ENCODE measurements around the gene CTDSP1. TPM values are rescaled to one million over a fixed set of nuclear protein-coding genes. Genes with fewer than 3 reads are reported as not detected.

The CTDSP1 gene
- total RNA-seq, 1 donor from 2014 or later: 153 TPM

DNA sequence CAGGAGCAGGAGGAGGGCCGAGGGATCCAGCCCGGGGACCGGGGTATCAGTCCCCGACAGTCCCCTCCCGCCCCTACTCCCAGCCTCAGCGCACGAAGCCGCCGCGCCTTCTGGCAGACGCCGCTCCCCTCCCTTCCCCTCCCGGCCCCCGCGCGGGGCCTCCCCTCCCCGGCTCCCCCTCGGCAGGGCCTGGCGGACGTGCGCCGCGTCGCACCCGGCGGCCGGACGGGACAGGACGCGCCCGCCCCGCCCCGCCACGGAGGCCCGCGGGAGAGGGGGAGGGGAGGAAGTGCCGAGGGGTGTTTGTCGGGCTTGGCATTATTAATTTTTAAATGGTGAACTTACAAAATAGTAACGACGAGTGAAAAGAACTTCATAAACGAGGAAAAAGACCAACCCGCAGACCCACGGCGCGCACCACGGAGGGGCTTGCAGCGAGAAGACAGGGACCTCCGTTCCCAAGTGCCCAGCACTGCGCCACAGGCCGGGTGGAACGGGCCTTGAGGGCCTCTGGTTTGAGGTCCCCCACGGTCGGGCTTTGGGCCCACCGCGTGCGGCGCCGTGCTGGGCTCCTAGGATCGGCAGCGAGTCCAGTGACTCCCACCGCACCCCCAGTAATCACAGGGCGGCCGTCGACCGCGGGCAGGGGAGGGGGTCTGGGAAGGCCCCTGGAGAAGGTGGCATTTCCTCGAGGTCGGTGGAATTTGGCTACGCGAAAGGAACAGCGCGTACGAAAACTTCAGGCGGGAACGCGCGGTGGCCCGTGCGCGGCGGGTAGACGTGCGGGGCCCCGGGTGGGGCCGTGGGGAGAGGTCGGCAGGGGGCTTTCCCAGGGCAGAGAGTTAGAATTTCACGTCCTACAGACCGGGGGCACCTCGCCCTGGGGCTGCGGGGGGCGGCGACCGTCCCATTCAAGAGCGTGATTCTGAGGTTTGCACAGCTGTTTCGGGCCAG is 954 bp upstream of the CTDSP1 start:
- DNase-seq (ENCODE audit: low spot score): peak; percentile 91

DNA sequence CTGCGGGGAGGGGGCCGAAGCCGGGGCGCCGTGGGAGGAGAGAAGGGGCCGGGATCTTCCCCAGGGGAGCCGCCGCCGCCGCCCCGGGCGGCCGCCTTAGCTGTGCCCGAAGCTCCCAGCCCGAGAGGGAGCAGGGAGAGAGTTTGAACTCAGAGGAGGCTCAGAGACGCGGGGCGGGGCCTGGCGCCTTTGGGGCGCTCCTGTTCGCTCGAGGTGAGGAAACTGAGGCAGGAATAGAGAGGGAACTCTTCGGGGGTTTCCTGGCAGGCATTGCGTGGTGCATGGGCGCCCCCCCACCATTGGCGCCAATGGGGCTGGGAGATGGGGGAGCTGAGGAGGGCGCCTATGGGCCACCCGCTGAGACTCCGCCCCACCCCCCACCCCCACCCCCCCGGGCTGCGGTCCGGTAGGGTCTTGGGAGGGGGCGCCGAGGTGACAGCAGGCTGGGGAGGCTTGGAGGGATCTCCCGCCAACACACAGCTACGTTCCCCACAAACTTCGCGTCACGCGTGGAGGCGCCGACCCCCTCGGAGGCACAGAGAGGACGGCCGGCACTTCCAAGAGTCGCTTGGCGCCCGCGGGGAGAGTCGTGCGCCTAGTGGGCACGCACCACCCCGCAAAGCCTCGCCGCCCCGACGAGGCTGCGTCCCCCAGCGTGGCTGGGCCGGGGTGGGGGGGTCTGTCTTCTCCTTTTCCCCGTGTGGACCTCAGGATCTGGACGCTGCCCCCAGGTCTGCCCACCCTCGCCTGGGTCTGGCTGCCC is 680 bp downstream of the CTDSP1 start:
- peak; percentile 74 for DNase-seq (ENCODE audit: low spot score)

DNA sequence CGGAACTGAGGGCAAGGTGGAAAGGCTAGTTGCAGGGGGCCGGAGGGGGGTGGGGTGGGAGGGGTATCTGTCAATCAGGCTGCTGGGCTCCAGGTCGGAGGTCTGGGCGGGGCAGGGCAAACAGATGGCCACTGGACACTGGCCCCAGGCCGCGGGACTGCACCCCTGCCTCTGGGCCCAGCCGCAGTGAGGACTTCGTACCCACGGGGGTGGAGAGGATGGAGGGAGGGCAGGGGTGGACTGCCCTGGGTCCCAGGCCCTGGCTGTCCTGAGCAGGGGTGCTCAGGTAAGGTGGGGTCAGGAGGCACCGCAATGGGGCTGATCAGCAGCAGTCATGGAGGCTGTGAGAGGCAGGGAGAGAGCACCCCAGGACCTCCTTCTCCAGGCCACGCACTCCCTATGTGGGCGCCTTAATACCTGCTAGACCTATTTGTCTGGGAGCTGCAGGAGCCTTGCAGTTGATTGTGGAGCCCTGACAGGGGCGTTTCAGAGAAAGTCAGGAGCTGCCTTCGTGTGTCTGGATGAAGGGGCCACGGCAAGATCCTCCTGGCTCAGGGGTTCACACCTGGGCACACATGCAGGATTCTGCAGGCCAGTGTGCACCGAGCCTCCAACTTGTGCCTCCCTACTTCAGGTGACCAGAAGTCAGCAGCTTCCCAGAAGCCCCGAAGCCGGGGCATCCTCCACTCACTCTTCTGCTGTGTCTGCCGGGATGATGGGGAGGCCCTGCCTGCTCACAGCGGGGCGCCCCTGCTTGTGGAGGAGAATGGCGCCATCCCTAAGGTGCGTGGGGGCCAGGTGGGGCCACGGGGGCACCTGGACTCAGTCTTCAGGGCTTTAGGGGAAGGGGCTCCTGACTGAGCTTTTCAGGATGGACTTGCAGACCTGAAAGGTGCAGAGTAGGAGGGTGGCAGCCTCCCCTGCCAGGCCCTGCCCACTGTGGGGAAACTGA is 1.5 kb downstream of the CTDSP1 start:
- no peak for DNase-seq (ENCODE audit: low spot score)

DNA sequence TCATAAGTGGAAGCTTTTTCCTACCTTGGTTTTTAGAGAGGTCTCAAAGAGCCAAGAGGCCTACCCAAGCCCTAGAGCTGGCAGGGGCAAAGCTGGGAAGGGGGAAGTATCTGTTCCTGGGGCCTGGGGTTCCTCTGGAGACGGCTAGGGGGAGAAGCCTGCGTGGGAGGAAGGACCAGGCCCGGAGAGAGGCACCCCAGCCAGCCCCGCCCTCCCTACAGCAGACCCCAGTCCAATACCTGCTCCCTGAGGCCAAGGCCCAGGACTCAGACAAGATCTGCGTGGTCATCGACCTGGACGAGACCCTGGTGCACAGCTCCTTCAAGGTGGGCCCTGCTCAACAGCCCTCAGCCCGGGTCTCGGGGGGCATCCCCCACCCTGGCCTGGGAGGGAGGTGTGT is 2.2 kb downstream of the CTDSP1 start:
- no peak for DNase-seq (ENCODE audit: low spot score)

DNA sequence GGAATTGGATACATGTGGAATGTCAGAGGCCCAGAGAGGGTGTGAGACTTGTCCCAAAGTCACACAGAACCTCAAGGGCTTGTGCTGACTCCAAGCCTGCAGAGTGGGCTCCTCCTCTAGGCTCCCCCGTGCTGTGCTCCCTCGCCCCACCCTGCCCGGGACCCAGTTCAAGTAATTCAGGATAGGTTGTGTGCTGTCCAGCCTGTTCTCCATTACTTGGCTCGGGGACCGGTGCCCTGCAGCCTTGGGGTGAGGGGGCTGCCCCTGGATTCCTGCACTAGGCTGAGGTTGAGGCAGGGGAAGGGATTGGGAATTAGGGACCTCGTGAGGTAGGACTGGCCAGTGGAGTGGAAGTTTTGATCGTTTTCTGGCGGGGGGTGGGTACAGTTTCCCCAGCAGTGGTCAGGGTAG is 2.8 kb downstream of the CTDSP1 start:
- no peak for DNase-seq (ENCODE audit: low spot score)

DNA sequence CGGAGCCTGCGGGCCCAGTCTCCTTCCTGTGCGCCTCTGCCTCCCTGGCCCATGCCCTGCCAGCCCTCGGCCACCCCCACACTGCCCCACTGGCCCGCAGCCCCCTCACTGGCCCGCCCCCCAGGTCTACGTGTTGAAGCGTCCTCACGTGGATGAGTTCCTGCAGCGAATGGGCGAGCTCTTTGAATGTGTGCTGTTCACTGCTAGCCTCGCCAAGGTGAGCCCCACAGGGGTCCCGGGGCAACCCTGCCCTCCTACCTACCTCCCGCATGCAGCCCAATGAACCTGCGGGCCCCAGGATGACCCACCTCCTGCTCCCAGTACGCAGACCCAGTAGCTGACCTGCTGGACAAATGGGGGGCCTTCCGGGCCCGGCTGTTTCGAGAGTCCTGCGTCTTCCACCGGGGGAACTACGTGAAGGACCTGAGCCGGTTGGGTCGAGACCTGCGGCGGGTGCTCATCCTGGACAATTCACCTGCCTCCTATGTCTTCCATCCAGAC is 3.3 kb downstream of the CTDSP1 start:
- no peak for DNase-seq (ENCODE audit: low spot score)

DNA sequence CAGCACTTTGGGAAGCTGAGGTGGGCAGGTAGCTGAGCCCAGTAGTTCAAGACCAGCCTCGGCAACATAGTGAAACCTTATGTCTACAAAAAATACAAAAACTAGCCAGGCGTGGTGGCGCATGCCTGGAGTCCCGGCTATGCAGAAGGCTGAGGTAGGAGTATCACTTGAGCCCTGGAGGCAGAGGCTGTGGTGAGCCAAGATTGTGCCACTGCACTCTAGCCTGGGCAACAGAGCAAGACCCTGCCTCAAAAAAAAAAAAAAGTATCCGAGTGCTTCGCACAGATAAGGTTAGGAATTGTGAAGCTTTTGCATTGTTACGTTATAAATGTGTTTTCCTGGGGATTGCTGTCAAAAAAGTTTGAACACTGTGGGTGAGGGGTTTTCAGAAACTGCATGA is 4.1 kb downstream of the CTDSP1 start:
- DNase-seq (ENCODE audit: low spot score): no peak

DNA sequence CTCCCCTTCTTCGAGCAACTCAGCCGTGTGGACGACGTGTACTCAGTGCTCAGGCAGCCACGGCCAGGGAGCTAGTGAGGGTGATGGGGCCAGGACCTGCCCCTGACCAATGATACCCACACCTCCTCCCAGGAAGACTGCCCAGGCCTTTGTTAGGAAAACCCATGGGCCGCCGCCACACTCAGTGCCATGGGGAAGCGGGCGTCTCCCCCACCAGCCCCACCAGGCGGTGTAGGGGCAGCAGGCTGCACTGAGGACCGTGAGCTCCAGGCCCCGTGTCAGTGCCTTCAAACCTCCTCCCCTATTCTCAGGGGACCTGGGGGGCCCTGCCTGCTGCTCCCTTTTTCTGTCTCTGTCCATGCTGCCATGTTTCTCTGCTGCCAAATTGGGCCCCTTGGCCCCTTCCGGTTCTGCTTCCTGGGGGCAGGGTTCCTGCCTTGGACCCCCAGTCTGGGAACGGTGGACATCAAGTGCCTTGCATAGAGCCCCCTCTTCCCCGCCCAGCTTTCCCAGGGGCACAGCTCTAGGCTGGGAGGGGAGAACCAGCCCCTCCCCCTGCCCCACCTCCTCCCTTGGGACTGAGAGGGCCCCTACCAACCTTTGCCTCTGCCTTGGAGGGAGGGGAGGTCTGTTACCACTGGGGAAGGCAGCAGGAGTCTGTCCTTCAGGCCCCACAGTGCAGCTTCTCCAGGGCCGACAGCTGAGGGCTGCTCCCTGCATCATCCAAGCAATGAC is 4.8 kb downstream of the CTDSP1 start:
- DNase-seq (ENCODE audit: low spot score): no peak

DNA sequence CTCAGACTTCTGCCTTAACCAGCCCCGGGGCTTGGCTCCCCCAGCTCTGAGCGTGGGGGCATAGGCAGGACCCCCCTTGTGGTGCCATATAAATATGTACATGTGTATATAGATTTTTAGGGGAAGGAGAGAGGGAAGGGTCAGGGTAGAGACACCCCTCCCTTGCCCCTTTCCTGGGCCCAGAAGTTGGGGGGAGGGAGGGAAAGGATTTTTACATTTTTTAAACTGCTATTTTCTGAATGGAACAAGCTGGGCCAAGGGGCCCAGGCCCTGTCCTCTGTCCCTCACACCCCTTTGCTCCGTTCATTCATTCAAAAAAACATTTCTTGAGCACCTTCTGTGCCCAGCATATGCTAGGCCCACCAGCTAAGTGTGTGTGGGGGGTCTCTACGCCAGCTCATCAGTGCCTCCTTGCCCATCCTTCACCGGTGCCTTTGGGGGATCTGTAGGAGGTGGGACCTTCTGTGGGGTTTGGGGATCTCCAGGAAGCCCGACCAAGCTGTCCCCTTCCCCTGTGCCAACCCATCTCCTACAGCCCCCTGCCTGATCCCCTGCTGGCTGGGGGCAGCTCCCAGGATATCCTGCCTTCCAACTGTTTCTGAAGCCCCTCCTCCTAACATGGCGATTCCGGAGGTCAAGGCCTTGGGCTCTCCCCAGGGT is 5.5 kb downstream of the CTDSP1 start:
- DNase-seq (ENCODE audit: low spot score): no peak

DNA sequence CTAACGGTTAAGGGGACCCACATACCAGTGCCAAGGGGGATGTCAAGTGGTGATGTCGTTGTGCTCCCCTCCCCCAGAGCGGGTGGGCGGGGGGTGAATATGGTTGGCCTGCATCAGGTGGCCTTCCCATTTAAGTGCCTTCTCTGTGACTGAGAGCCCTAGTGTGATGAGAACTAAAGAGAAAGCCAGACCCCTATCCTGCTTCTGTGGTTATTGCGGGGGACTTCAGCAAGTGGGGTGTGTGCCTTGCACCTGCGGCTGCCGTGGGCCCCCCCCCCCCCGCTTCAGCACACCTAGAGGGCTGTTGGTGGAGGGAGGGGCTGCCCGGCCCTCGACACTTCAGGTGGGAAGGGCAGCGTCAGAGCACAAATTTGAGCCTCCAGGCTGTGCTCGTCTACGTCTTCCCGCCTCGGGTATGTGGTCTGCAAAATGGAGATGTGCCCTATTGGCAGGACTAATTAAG is 6.1 kb downstream of the CTDSP1 start:
- DNase-seq (ENCODE audit: low spot score): peak; percentile 70

DNA sequence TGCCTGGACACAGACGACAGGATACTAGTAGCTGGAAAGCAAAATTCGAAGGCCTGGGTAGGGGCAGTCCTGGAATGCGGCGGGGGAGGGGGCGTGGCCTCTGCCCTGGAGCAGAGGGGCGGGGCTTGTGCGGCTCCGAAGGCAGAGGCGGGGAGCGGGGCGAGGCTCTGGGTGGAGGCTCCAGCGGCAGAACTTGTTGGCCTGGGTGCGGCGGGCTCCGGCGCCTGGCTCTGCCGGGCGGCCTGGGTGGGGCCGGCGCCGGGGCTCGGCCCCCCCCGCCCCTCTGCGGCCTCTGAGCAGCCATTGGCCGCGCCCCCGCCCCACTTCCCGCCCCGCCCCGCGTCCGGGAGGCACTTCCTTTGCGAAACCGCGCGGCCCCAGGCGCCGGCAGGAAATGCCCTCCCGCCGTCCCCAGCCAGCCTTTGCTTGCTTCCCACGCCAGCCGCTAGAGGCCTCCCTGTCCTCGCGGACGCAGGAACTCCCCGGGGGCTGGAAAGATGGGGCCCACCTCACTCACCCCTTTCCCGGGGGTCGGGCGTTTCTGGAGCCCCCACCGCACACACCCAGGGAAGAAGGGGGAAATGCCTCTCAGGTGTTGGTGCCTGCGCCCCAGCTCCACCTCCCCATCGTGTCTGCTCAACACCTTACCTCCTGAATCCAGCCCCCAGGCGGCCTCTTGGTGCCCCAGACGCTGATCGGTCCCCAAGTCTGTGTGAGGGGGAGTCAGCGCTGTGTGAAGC is 6.7 kb downstream of the CTDSP1 start:
- peak; percentile 98 for DNase-seq (ENCODE audit: low spot score)

DNA sequence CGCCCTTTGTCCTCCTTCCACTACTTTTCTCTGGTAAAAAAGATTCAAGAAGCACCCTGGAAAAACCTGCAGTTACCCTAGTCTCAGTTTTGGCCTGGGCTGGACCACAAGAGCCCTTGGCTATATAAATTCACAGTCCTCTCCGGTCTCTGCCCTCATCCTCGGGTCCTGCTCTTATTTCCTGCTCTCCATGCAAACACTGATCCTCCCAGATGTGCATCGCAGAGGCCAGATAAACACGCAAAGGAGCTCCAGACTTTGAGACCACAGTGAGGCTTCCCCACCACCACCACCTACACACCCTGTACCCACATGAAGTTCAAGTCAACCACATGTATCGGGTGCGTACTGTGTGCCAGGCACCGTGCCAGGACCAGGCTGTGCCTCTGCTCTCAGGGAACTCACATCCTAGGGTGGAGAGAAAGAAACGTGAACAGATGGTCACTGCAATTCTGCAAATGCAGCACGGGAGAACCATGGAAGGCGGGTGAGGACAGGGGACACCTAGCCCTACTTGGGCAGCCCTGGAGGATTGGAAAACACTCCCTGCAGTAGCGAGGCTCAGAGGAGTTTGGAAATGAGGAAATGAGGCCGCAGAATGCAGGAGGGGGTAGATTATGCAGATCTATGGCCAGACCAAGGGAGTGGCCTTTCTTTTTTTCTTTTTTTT is 7.4 kb downstream of the CTDSP1 start:
- peak; percentile 77 for DNase-seq (ENCODE audit: low spot score)

DNA sequence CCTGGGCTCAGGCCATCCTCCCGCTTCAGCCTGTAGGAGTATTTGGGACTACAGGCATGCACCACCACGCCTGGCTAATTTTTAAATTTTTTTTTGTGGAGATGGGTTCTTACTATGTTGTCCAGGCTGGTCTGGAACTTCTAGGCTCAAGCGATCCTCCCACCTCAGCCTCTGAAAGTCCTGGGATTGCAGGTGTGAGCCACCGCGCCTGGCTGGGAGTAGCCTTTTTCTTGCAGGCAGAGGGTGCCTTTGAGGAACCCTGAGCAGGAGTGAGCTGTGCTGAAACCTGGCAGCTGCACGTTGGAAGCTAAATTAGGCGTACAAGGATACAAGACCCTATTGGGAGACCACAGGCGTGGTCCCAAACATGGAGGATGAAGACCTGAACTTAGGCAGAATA is 8.0 kb downstream of the CTDSP1 start:
- no peak for DNase-seq (ENCODE audit: low spot score)

DNA sequence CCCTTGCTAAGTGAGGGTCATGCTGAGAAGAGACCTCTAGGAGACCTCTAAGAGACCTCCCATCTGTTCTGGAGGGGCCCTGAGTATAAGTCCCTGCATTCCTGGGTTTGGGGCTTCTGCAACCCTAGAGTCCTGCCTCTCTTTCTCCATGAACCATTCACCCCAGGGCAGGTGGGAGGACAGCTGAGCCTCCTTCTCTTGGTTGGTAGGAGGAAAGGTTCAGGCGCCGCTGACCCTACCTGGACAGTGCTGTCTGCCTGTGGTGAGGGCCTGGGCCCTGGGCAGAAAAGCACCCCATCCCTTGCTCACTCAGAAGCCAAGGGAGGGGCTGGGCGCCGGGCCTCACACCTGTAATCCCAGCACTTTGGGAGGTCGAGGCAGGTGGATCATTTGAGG is 18.7 kb downstream of the CTDSP1 start:
- DNase-seq (ENCODE audit: low spot score): no peak

DNA sequence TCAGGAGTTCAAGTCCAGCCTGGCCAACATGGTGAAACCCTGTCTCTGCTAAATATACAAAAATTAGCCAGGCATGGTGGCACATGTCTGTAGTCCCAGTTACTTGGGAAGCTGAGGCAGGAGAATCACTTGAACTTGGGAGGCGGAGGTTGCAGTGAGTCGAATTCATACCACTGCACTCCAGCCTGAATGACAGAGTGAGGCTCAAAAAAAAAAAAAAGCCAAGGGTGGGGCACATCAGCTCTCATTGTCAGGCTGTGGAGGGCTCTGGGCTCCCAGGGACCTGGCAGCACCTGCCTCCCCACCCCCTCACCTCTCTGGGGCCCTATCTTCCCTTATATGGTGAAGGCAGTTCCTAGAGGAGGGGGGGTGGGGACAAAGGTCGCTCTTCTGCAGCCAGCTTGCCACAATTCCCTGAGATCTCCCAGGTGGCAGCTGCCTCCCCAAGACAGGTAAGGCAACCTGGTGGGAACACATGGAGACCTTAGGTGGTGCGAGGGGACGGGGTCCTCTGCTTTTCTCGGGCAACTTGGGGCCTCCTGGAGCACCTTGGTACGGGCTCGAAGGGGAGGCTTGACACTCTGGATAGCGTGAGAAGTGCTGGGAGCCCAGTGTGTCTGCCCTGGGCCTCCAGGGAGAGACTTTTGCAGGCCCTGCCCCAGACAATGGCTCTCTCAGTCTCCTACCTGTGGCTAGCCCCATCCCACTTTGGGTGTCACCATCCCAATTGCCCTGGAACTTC is 19.2 kb downstream of the CTDSP1 start, which contains the start of gene VIL1:
TSS of gene VIL1 (plus strand) at position 407 of the 742 bp plus-strand sequence. CDS start 4,656 bp downstream, outside the sequence.
- DNase-seq (ENCODE audit: low spot score): no peak

DNA sequence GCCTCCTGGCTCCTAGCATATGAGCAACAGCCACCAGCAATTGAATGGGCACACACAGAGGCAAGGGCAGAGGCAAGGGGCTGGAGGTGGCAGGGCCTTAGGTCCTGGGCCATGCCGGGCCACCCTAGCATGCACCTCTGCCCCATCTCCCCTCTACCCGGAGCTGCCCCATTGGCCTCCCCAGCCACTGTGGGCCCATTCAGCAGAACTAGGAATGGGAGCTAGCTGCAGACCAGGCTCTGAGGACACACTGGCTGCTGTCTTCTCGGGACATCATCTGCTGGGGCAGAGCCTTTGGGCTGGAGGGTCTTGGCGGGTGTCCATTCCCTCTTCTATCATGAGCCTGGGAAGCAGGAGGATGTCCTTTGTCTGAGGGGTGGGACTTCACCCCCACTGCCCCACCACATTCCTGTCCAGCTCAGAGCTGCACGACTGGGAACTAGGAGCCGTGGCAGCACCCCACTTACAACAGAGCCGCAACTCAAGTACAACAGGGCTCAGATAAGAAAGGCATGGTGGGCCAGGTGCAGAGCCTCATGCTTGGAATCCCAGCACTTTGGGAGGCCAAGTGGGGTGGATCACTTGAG is 20.1 kb downstream of the CTDSP1 start:
- no peak for DNase-seq (ENCODE audit: low spot score)

DNA sequence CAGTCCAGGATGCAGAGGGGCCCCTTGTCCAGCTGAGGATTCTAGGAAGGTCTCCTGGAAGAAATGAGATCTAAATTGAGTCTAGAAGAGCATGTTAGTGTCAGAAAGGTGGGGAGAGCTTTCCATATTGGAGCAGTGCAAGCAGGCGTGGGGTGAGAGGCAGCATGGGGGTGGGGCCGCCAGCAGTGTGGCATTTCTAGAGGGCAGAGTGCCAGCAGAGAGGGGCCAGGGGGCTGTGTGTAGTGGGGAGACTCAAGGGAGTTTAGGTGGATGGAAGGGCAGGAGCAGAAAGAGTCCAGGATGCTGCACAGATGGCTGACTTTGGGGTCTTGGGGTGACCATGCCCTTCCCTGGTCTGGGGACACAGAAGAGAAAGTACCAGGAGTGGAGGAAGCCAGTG is 21.4 kb downstream of the CTDSP1 start:
- no peak for DNase-seq (ENCODE audit: low spot score)

Data from ureter (tissue), 1 donor.